ENCODE results near the gene AHR.

AHR gene

DNA sequence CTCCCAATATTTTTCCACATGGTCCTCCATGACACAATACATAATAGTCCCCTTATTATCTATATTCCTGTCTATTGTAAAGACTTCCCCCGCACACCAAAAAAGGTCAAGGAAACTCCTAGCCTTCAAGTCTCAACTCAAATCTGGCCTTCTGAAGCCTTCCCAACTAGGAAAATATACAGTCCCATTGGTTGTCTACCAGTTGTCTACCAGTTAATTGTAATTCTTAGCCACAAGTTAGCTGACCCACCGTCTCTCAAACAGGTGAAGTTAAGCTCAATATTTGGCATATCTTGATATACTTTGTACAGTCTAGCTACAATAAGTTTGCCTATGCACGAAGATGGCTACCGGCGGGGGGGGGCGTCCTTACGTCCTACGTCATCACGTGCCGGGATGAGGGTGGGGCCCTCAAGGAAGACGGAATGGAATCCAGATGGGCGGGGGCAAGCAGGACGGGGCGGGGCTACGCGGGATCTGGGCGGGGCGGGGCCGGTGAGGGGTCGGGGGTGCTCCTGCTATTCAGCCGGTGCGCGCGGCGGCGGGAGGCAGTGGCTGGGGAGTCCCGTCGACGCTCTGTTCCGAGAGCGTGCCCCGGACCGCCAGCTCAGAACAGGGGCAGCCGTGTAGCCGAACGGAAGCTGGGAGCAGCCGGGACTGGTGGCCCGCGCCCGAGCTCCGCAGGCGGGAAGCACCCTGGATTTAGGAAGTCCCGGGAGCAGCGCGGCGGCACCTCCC is at the start of gene AHR:
Gene AHR (plus strand): TSS at position 551 of the 738 bp plus-strand sequence. CDS start 613 bp downstream, outside the sequence.
- peak; percentile 79 for DNase-seq (ENCODE audit: low read depth)

DNA sequence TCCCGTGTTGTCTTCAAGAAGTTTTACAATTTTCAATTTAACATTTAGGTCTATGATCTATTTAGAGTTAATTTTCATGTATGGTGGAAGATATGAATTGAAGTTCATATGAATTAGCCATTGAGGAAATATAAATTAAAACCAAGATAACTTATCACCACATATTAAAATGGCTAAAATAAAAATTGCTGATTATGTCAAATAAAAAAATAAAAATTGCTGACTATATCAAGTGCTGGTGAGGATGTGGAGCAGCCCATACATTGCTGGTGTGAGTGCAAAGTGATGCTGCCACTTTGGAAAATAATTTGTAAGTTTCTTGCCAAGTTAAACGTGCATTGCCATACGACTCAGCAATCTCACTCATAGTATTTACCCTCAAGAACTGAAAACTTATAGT is 44.6 kb upstream of the AHR start:
- DNase-seq (ENCODE audit: low read depth) = no peak

GRCh38 chr7:17255926-17256325 is 42.5 kb upstream of the AHR start:
- DNase-seq (ENCODE audit: low read depth) = no peak

- no peak for DNase-seq (ENCODE audit: low read depth)
These were observed 42.1 kb upstream of the AHR start for GRCh38 chr7:17256375-17256774.

DNA sequence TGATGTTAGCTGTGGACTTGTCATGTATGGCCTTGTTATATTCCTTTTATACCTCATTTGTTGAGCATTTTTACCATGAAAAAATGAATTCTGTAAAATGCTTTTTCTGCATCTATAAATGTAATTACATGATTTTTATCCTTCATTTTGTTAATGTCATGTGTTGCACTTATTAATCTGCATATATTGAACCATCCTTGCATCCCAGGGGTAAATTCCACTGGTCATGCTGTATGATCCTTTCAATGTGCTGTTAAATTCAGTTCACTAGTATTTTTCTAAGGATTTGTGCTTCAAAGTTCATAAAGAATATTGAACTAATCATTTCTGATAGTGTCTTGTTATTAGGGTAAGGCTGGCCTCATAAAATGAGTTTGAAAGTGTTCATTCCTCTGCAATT is 31.9 kb upstream of the AHR start:
- no peak for DNase-seq (ENCODE audit: low read depth)

DNA sequence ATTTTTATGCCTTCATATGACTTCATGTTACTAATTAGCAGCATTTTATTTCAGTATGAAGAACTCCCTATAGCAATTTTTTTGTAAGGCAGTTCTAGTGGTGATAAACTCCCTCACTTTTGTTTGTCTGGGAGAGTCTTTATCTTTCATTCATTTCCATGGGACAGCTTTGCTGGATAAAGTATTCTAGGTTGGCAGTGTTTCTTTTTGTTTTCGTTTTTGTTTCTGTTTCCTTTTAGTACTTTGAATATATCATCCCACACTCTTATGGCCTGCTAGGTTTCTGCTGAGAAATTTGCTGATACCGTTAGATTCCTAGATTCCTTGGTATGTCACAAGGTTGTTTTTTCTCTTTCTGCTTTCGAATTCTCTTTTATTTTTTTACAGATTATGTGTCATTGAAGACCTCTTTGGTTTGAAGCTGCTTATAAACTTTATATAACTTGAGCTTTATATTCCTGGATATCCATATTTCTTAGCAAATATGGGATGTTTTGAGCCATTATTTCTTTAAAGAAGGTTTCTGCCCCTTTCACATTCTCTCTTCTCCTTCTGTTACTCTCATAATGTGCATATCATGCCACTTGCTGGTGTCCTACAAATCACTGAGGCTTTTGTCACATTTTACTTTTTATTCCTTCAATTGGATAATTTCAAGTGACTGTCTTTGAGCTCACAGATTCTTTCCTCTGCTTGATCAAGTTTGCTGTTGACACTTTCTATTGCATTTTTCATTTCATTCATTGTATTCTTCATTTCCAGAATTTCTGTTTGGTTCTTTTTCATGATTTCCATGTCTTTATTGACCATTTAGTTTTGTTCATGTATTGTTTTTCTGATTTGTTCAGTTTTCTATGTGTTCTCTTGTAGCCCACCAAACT is 28.9 kb upstream of the AHR start:
- no peak for DNase-seq (ENCODE audit: low read depth)

- DNase-seq (ENCODE audit: low read depth) = no peak
These were observed 23.8 kb upstream of the AHR start for GRCh38 chr7:17274551-17275245.

DNA sequence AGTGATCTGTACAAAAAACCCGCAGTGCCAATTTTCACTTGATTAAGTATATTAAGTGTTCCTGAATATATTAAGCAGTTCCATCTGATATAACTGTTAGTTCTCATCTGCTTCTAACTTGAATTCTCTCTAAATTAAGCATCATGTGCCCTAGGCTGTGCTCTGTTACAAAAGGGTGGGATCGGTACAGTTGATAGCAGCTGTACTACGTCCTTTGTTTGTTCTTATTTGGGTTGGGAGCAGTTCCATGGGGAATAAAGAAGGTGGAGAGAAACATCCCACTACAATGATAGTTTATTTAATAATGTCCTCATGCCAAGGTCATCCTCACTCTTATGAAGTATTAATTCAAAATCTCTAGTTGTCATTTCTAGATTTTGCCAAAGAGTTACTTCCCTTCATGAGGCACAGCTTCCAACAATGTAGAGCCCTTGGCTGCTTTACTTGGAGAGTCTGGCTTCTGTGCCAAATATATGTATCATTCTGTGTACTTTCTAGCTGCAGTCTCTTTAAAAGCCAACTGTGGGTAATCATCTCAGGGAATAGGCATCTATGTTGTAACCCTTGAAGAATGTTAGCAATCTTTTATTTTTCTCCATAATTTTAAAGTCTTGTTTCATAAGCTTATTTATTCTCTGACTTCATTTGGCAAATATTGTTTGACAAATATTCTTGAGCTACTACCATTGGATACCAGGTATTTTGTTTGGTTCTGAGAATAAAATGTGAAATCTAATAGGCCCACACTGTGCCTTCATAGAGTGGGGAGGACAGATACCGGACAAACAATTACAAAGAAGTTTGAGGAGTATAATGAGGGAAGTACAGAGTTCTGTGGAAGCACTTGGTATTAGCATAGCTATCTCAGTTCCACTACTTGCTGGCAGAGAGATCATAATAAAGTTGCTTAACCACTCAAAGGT is 22.4 kb upstream of the AHR start:
- no peak for DNase-seq (ENCODE audit: low read depth)

DNA sequence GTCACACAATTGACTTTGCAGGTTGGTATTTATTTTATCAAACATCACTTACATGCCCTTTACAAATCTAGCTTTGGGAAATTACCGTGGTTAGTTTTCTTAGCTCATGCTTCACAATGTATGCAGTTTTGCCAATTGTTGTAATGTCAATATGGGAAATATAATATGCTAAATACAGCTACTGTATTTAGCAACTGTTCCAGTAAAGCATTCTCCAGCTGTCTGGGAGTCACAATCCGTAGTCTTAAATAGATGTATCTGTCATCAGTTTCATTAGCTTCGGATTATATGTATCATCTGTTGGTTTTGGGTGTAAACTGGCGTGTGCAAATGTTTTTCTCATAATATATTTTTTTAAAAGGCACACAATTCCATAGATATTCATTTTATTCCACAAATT is 19.4 kb upstream of the AHR start:
- DNase-seq (ENCODE audit: low read depth) = no peak

DNA sequence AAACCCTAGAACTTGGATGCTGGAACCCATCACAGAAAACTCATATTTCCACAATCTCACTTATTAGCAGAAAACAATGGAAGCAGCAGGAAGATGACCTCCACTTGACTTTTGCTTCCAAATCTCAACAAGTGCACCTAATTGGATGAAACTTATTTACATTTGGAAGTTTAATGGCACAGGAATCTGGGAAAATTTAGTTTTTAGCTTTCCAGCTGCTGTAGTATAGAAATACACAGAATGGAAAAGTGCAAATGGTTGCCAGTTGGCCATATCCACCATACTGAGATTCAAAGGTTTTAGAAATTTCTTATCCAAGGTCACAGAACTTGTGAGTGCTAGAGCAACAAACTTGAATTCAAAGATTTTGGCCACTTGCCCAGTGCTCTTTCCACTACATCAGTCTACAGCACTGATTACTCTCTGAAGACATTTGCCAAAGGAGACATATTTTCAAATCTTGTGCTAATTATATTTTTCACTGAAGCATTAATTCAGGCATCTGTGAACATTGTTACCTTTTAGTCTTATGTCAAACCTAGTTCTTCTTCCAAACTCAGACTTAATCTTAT is 9.3 kb upstream of the AHR start:
- DNase-seq (ENCODE audit: low read depth) = no peak

- DNase-seq (ENCODE audit: low read depth) = no peak
These were observed 5.6 kb upstream of the AHR start for GRCh38 chr7:17292843-17293242.

GRCh38 chr7:17293481-17293880 is 5.0 kb upstream of the AHR start:
- no peak for DNase-seq (ENCODE audit: low read depth)

DNA sequence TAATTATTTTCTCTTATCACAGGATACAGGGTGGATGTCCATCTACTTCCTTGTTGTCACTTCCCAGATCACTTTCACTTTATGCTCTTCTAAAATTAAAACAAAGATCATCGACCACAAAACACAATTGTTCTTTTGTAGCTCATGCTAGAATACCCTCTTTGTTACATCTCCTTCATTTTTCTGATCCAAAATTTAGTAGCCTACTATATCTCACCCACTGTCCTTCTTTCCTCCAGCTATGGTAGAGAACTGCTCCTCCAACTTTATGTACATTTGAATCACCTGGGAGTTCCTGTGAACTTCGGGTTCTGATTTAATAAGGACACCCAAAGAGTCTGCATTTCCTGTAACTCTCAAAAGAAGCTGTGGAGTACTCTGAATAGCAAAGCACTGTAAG is 1.2 kb upstream of the AHR start:
- no peak for DNase-seq (ENCODE audit: low read depth)

DNA sequence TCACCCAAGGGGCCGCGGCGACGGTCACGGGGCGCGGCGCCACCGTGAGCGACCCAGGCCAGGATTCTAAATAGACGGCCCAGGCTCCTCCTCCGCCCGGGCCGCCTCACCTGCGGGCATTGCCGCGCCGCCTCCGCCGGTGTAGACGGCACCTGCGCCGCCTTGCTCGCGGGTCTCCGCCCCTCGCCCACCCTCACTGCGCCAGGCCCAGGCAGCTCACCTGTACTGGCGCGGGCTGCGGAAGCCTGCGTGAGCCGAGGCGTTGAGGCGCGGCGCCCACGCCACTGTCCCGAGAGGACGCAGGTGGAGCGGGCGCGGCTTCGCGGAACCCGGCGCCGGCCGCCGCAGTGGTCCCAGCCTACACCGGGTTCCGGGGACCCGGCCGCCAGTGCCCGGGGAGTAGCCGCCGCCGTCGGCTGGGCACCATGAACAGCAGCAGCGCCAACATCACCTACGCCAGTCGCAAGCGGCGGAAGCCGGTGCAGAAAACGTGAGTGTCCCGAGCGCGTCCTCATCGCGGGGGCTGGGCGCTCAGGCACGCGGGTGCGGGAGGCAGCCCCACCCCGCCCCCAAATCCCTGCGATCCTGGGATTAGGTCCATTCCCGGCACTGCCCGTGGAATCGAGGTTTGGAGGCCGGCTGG is 509 bp downstream of the AHR start:
- DNase-seq (ENCODE audit: low read depth) = peak; percentile 54

GRCh38 chr7:17299483-17299991 is 1.1 kb downstream of the AHR start:
- DNase-seq (ENCODE audit: low read depth) = no peak

GRCh38 chr7:17300012-17300411 is 1.6 kb downstream of the AHR start:
- no peak for DNase-seq (ENCODE audit: low read depth)

- no peak for DNase-seq (ENCODE audit: low read depth)
These were observed 2.0 kb downstream of the AHR start for GRCh38 chr7:17300437-17300836.

DNA sequence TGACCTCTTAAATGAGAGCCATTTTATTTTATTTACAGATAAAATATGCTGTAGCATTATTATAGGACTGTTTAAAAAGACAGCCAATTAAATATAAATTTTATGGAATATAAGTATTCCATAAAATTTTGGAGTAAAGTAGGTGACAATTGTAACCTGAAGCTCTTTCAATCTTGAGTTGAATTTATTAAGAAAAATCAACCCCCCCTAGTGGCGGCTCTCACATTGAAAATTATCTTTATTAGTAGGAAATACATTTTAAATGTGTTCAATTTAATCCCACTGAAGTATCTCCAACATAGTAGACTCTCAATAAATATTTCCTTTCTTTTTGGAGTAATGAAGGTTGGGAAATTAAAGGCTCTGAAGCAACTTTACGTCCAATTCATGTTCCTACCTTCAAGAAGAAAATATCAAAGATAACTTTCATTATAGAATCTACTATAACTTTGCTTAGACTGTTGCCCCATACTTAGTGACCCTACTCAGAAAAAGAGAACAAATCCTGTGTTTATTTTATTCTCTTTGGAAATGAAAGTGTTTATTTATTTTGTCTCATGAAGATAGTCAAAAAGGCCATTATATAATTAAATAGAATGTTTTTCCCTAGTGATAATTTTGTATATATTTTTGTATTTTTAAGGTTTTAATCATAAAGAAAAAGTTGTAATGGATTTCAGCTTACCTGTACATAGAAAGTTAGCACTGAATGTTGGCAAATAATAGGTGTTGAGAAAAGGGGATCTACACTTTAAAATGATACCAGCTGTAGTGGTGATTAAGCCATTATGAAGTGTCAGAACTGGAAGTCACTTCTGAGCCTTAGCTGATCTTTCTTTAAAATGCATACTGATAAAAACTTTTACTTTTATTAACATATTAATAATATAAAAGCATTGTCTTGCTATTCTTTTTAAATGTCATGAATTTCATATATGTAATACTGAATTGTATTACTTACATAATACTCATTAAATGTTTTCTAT is 3.3 kb downstream of the AHR start:
- no peak for DNase-seq (ENCODE audit: low read depth)

DNA sequence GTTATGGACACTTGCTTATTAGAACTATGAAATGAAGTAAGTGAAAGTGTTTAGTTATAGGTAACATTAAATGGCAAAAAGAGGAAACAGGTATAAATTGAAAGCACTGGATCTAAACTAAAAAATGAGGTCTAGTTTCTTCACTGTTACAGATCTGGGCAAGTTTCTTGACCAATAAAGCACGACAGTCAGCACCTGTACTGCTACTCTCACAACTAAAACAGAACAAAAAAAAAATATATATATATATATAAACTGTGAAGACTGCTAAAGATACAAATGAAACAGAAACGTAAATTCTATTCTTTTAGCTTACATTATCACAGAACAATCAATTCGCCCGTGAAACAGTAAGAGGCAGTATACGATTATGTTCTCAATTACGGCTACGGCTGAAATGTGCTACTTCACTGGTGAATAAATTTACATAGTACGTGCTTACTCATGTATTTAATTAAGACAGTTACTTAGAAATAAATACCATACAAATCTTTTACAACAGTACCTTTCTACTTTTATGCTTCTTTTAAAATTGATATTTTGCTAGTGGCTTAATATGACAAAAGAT is 4.2 kb downstream of the AHR start:
- DNase-seq (ENCODE audit: low read depth) = no peak

All from activated T-cell treated with anti-CD3 and anti-CD28 coated beads for 48 hours (primary cell).